Upper lobe of left lung (tissue), 4 donors: ENCODE results near the gene ADCY7.

Experiments
- CTCF ChIP-seq, 6 experiments: fragments of 450-650 bp in 4 of 6; fragments of 200-600 bp in 2 of 6; sonication (generic) in 2 of 6; IDR thresholded peaks; one replicate each; pipeline ENCODE4 v1.5.1; 2016 to 2019; ENCODE audit warnings: antibody characterized with exemption in 6 of 6
- EP300 ChIP-seq, 4 donors: sonication (generic); formaldehyde crosslinking; IDR thresholded peaks; one replicate each; pipeline ENCODE4 v1.5.1; 2017; ENCODE audit warnings: antibody characterized with exemption in 4 of 4, control low read depth in 2 of 4
- POLR2A ChIP-seq, 4 donors: fragments of 450-650 bp; IDR thresholded peaks; one replicate each; pipeline ENCODE4 v1.5.1; 2016 to 2017; ENCODE audit warnings: antibody characterized with exemption in 4 of 4, mild to moderate bottlenecking in 2 of 4
- POLR2AphosphoS5 ChIP-seq, 2 donors: sonication (generic); formaldehyde crosslinking; IDR thresholded peaks; one replicate each; pipeline ENCODE4 v1.5.1; 2017; ENCODE audit warnings: antibody characterized with exemption in 2 of 2

GRCh38 chr16:50293994-50294855 lies 27.9 kb downstream of the ADCY7 start:
- no peak for TF ChIP-seq CTCF (IDR thresholded peaks at IDR 0.05)
- no peak for TF ChIP-seq POLR2A (IDR thresholded peaks at IDR 0.05)
- TF ChIP-seq POLR2AphosphoS5 (IDR thresholded peaks at IDR 0.05) = no peak
- TF ChIP-seq EP300 (IDR thresholded peaks at IDR 0.05) = no peak
